Panc1 (cell line): ENCODE data around the gene PDE8B. TPM values are rescaled to one million over a fixed set of nuclear protein-coding genes. Genes with fewer than 3 reads are reported as not detected.

Source experiments
- ATAC-seq: fragments of 200-7000 bp; cut with Tn5 transposase; 2 replicates; pipeline ENCODE4 v1.9.1; 2020; ENCODE audit warnings: mild to moderate bottlenecking, moderate library complexity
- BruUV-seq: library from RNA; stranded (reverse); fragments of 400-500 nt; replicated peaks from 2 replicates; lab custom pipeline; 2021; lab: Mats Ljungman, UMichigan
- CTCF ChIA-PET: fragments of 300-600 bp; sonication (Branson Sonifier 250); formaldehyde crosslinking; loops from one replicate; lab custom pipeline; 2022; ENCODE audit warnings: antibody characterized with exemption; lab: Charles Lee
- POLR2A ChIA-PET: fragments of 300-600 bp; sonication (Branson Sonifier 250); formaldehyde crosslinking; loops from one replicate; lab custom pipeline; 2022; ENCODE audit warnings: antibody characterized with exemption; lab: Charles Lee
- DNase-seq: peaks from one replicate; pipeline ENCODE4 v3.0.0-alpha.2; 2010; ENCODE audit warnings: low read depth, low spot score
- H3K27ac ChIP-seq: 2 replicates; pipeline ENCODE4 v1.5.1; 2011; ENCODE audit warnings: mild to moderate bottlenecking, low read length, inconsistent platforms
- H3K27me3 ChIP-seq: fragments of 200-500 bp; sonication (Bioruptor generic); 2 replicates; pipeline ENCODE4 v1.6.0; 2014; ENCODE audit warnings: low read length, inconsistent platforms; ENCODE audit not compliant: control insufficient read depth, insufficient read depth
- H3K36me3 ChIP-seq: fragments of 200-500 bp; sonication (Bioruptor generic); 2 replicates; pipeline ENCODE4 v1.5.1; 2014; ENCODE audit warnings: inconsistent platforms, mild to moderate bottlenecking, low read length, moderate library complexity; ENCODE audit not compliant: control insufficient read depth, insufficient read depth
- H3K4me1 ChIP-seq: 2 replicates; pipeline ENCODE4 v1.5.1; 2011; ENCODE audit warnings: inconsistent platforms, mild to moderate bottlenecking, low read length, moderate library complexity; ENCODE audit not compliant: control insufficient read depth, insufficient read depth
- H3K4me3 ChIP-seq, 2 experiments: 2 replicates each; pipeline ENCODE4 v1.5.1; 2011 to 2012; ENCODE audit warnings: low read depth in 2 of 2, low read length in 2 of 2, mild to moderate bottlenecking in 2 of 2, inconsistent platforms in 1 of 2, moderate library complexity in 1 of 2
- H3K9me3 ChIP-seq: fragments of 200-500 bp; sonication (Bioruptor generic); 2 replicates; pipeline ENCODE4 v1.5.1; 2014; ENCODE audit warnings: low read depth, mild to moderate bottlenecking, inconsistent platforms, low read length, moderate library complexity; ENCODE audit not compliant: control insufficient read depth, insufficient read depth
- POLR2AphosphoS5 ChIP-seq: IDR thresholded peaks from 2 replicates; pipeline ENCODE4 v1.6.1; 2012; ENCODE audit warnings: mild to moderate bottlenecking, low read depth, low read length, moderate library complexity
- SIN3A ChIP-seq: IDR thresholded peaks from 2 replicates; pipeline ENCODE4 v1.6.1; 2012; ENCODE audit warnings: low read depth, mild to moderate bottlenecking, low read length, moderate library complexity, borderline replicate concordance; ENCODE audit not compliant: insufficient read depth
- TCF7L2 ChIP-seq: IDR thresholded peaks from 2 replicates; pipeline ENCODE4 v1.6.1; 2011; ENCODE audit warnings: mild to moderate bottlenecking, low read depth, low read length, inconsistent platforms
- in situ Hi-C: cut with HindIII; loops from 2 replicates; pipeline ENCODE4 v1.10.0; 2016; ENCODE audit warnings: low sequenced_read_pairs, low pct_unique_long_range_greater_than_20kb
- intact Hi-C: fragments of 100-400 bp; cut with micrococcal nuclease; formaldehyde crosslinking; loops from one replicate; pipeline ENCODE4 v1.10.0; 2022; ENCODE audit not compliant: unreplicated experiment
- total RNA-seq: library from RNA; stranded (reverse); gene quantifications from one replicate; pipeline ENCODE4 v1.2.1, GENCODE V29; 2021; ENCODE audit not compliant: unreplicated experiment
- TF ChIP-seq, protein P1 (sequence below): fragments of 450-650 bp; IDR thresholded peaks from 2 replicates; pipeline ENCODE4 v1.5.1; 2017; ENCODE audit warnings: mild to moderate bottlenecking
- TF ChIP-seq, protein P2 (sequence below), 2 experiments: IDR thresholded peaks; 2 replicates each; pipeline ENCODE4 v1.6.1; 2011 to 2012; ENCODE audit warnings: low read depth in 2 of 2, control low read depth in 1 of 2, low read length in 1 of 2, mild to moderate bottlenecking in 1 of 2, moderate library complexity in 1 of 2; ENCODE audit not compliant: insufficient read depth in 1 of 2

Gene PDE8B
- total RNA-seq, 1 experiment from 2014 or later: 0.62 TPM

DNA sequence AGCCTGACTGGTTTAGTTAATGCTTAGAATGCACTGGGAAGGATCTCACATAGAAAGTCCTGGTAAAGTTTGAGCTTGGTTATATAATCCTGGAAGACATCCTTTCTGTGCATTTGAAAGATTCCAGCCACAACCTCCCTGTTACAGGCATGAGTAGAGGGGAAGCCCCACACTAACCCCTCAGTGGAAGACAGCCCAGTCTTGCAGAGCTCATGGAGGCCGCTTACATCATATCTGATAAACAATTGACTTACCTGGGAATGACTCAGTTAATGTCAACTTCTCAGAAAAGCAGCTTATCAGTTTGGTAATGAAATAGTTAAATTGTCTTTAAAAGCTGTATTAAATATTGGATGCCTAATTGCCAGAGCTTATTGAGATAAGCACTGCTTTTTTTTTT is 28.1 kb upstream of the PDE8B start:
- CTCF ChIA-PET: interaction anchor here (0.5 kb wide), 1 partner anchor 232 kb away, joined by 8 read pairs; no protein-coding TSS in a partner anchor
- DNase-seq: no peak
- in situ Hi-C loops: no loop called here
- POLR2A ChIA-PET: interaction anchor here (0.6 kb wide), 1 partner anchor 1345 kb away, joined by 5 read pairs; no protein-coding TSS in a partner anchor
- Histone ChIP-seq H3K4me3 (no peak overlapping the region), H3K4me1 (peaks cover 3% of the 10 kb centered on the region; the same call in 1 of the 2 replicates), H3K9me3 (no peaks in the 10 kb centered on the region), H3K27me3 (peaks cover 34% of the 10 kb centered on the region), H3K36me3 (no peaks in the 10 kb centered on the region), H3K27ac (no peak overlapping the region)
- intact Hi-C loops: no loop called here
- no TSS peak for BruUV-seq
- no peak for TF ChIP-seq SIN3A
- TF ChIP-seq, protein P1, sequence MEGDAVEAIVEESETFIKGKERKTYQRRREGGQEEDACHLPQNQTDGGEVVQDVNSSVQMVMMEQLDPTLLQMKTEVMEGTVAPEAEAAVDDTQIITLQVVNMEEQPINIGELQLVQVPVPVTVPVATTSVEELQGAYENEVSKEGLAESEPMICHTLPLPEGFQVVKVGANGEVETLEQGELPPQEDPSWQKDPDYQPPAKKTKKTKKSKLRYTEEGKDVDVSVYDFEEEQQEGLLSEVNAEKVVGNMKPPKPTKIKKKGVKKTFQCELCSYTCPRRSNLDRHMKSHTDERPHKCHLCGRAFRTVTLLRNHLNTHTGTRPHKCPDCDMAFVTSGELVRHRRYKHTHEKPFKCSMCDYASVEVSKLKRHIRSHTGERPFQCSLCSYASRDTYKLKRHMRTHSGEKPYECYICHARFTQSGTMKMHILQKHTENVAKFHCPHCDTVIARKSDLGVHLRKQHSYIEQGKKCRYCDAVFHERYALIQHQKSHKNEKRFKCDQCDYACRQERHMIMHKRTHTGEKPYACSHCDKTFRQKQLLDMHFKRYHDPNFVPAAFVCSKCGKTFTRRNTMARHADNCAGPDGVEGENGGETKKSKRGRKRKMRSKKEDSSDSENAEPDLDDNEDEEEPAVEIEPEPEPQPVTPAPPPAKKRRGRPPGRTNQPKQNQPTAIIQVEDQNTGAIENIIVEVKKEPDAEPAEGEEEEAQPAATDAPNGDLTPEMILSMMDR: no peak
- no peak for TF ChIP-seq POLR2AphosphoS5
- TF ChIP-seq, protein P2, sequence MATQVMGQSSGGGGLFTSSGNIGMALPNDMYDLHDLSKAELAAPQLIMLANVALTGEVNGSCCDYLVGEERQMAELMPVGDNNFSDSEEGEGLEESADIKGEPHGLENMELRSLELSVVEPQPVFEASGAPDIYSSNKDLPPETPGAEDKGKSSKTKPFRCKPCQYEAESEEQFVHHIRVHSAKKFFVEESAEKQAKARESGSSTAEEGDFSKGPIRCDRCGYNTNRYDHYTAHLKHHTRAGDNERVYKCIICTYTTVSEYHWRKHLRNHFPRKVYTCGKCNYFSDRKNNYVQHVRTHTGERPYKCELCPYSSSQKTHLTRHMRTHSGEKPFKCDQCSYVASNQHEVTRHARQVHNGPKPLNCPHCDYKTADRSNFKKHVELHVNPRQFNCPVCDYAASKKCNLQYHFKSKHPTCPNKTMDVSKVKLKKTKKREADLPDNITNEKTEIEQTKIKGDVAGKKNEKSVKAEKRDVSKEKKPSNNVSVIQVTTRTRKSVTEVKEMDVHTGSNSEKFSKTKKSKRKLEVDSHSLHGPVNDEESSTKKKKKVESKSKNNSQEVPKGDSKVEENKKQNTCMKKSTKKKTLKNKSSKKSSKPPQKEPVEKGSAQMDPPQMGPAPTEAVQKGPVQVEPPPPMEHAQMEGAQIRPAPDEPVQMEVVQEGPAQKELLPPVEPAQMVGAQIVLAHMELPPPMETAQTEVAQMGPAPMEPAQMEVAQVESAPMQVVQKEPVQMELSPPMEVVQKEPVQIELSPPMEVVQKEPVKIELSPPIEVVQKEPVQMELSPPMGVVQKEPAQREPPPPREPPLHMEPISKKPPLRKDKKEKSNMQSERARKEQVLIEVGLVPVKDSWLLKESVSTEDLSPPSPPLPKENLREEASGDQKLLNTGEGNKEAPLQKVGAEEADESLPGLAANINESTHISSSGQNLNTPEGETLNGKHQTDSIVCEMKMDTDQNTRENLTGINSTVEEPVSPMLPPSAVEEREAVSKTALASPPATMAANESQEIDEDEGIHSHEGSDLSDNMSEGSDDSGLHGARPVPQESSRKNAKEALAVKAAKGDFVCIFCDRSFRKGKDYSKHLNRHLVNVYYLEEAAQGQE (IDR thresholded peaks at IDR 0.05; ENCODE audit: insufficient read depth in 1 of 2, low read depth in 2 of 2, low read length in 1 of 2): no peak
- TF ChIP-seq TCF7L2: no peak
- ATAC-seq: no peak

DNA sequence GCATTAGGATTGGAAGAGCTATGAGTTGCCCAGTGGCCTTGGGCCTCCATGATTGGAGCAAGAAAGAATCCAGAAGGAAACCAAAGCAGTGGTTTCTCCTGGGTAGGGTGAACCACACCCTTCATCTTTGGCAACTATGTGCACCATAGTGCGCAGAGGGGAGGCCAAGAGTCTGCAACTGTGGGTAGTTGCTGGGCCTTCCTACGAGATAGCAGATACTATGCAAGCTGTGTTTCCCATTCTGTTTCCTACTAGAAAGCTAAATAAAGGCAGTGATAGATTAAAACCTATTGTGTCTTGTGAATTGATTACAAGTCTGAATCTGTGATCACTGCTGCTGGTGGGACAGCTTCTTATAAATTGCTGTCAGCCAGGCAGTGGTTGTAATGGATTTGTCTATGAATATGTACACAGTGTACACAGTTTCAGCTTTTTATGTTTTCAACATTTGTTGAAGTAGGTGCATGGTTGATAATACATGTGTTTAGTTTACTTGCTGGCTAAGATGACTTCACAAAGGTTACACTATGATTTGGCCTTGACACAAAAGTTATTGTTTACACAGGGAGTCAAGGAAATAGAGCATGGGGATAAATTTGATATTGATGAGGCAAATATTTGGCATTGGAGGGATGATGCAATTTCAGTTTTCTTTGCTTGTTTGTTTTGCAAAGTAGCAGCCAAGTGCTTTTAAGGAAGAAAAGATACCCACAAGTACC is 23.7 kb upstream of the PDE8B start:
- in situ Hi-C loops: no loop called here

DNA sequence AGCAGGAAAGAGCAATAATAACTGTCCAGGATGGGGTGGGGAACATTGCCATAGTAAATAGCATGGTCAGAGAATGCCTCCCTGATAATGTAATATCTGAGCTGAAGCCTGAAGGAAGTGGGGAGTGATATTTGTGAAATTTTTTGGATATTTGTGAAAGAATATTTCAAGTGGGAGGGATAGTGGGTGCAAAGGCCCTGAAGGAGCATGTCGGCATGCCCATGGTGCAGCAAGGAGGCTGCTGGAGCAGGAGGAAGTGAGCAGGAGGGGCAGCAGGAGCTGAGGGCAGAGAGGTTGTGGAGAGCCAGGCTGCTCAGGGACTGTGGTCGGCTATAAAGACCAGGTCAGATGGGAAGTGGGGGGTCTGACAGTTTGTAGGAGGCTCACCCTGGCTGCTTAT is 21.1 kb upstream of the PDE8B start:
- no peaks in the 10 kb centered on the region for H3K9me3 ChIP-seq
- no peak overlapping the region for H3K27ac ChIP-seq
- DNase-seq: no peak
- POLR2A ChIA-PET: no interaction called here
- no peak overlapping the region for H3K4me3 ChIP-seq
- BruUV-seq: no TSS peak
- no peak for ATAC-seq
- TF ChIP-seq TCF7L2 (no peak), POLR2AphosphoS5 (no peak), SIN3A (no peak)
- TF ChIP-seq, protein P1: no peak
- TF ChIP-seq, protein P2 (IDR thresholded peaks at IDR 0.05; ENCODE audit: insufficient read depth in 1 of 2, low read depth in 2 of 2, low read length in 1 of 2): no peak
- CTCF ChIA-PET: no interaction called here
- in situ Hi-C loops: no loop called here
- peaks cover 6% of the 10 kb centered on the region; the same call in 1 of the 2 replicates for H3K27me3 ChIP-seq
- no peaks in the 10 kb centered on the region for H3K4me1 ChIP-seq
- H3K36me3 ChIP-seq: no peaks in the 10 kb centered on the region
- intact Hi-C loops: no loop called here

More for the DNA sequence above, 23.7 kb upstream of the PDE8B start:
- Histone ChIP-seq H3K4me1 (no peaks in the 10 kb centered on the region), H3K9me3 (no peaks in the 10 kb centered on the region), H3K27me3 (peaks cover 12% of the 10 kb centered on the region; the same call in 1 of the 2 replicates), H3K27ac (no peak overlapping the region), H3K36me3 (no peaks in the 10 kb centered on the region), H3K4me3 (no peak overlapping the region)
- intact Hi-C loops: no loop called here
- ChIA-PET CTCF (no interaction called here), POLR2A (no interaction called here)
- no peak for ATAC-seq
- no TSS peak for BruUV-seq
- DNase-seq: no peak
- TF ChIP-seq POLR2AphosphoS5 (no peak), TCF7L2 (no peak), SIN3A (no peak)
